ENCODE data around the gene PRKCH. TPM values are rescaled to one million over a fixed set of nuclear protein-coding genes. Genes with fewer than 3 reads are reported as not detected.

PRKCH gene
- total RNA-seq, 4 donors from 2014 or later, result 17.9 to 105 (median 63.5) TPM

- no peak for DNase-seq
- no peak overlapping the region for H3K4me3 ChIP-seq
- H3K27ac ChIP-seq, result peak overlapping the region in 1 of 2 donors; percentile 69
- no peaks in the 10 kb centered on the region for H3K27me3 ChIP-seq
- intact Hi-C loops (cut with DNase I; ENCODE audit: low total_unique reads), result no loop called here
- no peaks in the 10 kb centered on the region for H3K36me3 ChIP-seq
- H3K9me3 ChIP-seq, result no peaks in the 10 kb centered on the region
- H3K4me1 ChIP-seq, result no peaks in the 10 kb centered on the region
- TF ChIP-seq POLR2A (IDR thresholded peaks at IDR 0.05), result no peak
- TF ChIP-seq, protein P1, sequence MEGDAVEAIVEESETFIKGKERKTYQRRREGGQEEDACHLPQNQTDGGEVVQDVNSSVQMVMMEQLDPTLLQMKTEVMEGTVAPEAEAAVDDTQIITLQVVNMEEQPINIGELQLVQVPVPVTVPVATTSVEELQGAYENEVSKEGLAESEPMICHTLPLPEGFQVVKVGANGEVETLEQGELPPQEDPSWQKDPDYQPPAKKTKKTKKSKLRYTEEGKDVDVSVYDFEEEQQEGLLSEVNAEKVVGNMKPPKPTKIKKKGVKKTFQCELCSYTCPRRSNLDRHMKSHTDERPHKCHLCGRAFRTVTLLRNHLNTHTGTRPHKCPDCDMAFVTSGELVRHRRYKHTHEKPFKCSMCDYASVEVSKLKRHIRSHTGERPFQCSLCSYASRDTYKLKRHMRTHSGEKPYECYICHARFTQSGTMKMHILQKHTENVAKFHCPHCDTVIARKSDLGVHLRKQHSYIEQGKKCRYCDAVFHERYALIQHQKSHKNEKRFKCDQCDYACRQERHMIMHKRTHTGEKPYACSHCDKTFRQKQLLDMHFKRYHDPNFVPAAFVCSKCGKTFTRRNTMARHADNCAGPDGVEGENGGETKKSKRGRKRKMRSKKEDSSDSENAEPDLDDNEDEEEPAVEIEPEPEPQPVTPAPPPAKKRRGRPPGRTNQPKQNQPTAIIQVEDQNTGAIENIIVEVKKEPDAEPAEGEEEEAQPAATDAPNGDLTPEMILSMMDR (IDR thresholded peaks at IDR 0.05), result no peak
Observed at GRCh38 chr14:61560323-61560722, 238.9 kb downstream of the PRKCH start.

GRCh38 chr14:61561104-61561503 lies 239.7 kb downstream of the PRKCH start:
- no peak for DNase-seq
- Histone ChIP-seq H3K4me3 (no peak overlapping the region), H3K27me3 (no peaks in the 10 kb centered on the region), H3K4me1 (no peaks in the 10 kb centered on the region), H3K27ac (peak overlapping the region; percentile 44 to 69), H3K36me3 (no peaks in the 10 kb centered on the region), H3K9me3 (no peaks in the 10 kb centered on the region)
- intact Hi-C loops (cut with DNase I; ENCODE audit: low total_unique reads), result no loop called here
- TF ChIP-seq, protein P1 (IDR thresholded peaks at IDR 0.05), result no peak
- TF ChIP-seq POLR2A (IDR thresholded peaks at IDR 0.05), result no peak

GRCh38 chr14:61561657-61562276 lies 240.4 kb downstream of the PRKCH start:
- TF ChIP-seq POLR2A (IDR thresholded peaks at IDR 0.05), result no peak
- TF ChIP-seq, protein P1 (IDR thresholded peaks at IDR 0.05), result peak in 1 of 4 experiments; percentile 8
- H3K4me1 ChIP-seq, result no peaks in the 10 kb centered on the region
- peak; percentile 67 to 80 for DNase-seq
- no peaks in the 10 kb centered on the region for H3K9me3 ChIP-seq
- no peaks in the 10 kb centered on the region for H3K27me3 ChIP-seq
- peak overlapping the region; percentile 44 to 69 for H3K27ac ChIP-seq
- intact Hi-C loops (cut with DNase I; ENCODE audit: low total_unique reads), result no loop called here
- H3K4me3 ChIP-seq, result no peak overlapping the region
- no peaks in the 10 kb centered on the region for H3K36me3 ChIP-seq

DNA sequence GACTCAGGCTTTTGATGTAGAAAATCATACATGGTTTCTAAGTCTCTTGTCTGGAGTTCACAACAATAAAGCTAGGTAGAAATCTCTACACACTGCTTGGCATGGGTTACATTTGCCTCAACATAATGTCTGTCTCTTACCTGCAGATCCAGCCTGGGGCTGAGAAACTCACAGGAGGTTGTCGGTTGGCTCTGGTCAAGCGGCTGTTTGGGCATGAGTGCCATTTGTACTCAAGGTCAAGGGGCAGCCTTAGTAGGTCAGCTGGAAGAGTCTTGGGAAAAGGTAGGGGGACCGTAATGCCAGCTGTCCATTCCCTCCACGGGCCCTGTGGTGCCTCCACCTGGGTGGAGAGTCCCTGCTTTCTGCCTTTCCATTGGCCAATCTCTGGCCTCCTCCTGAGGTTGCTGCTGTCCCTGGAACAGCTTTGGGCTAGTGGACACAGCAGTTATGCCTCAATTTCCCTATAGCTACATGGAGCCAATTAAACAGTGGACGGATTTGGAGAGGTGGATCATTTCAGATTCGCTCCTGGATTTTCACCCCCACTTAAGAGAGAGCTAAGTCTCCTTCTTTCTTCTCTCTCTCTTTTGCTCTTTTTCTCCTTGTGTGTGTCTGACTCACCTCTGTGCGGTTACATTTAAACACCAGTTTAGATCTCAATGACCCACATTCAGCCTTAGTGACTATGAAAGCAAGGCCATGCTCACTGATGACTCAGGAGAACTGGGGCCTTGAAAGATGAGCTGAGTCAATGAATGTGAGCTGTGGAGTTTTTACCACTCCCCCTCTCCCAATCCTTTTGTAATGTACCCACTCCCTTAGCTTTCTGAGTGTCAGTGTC lies 241.2 kb downstream of the PRKCH start:
- H3K4me3 ChIP-seq, result no peak overlapping the region
- H3K27ac ChIP-seq, result peak overlapping the region; percentile 44 to 69
- H3K36me3 ChIP-seq, result no peaks in the 10 kb centered on the region
- no peaks in the 10 kb centered on the region for H3K27me3 ChIP-seq
- no peaks in the 10 kb centered on the region for H3K9me3 ChIP-seq
- DNase-seq, result no peak
- no peak for TF ChIP-seq POLR2A (IDR thresholded peaks at IDR 0.05)
- TF ChIP-seq, protein P1 (IDR thresholded peaks at IDR 0.05), result no peak
- H3K4me1 ChIP-seq, result no peaks in the 10 kb centered on the region
- intact Hi-C loops (cut with DNase I; ENCODE audit: low total_unique reads), result no loop called here

- intact Hi-C loops (cut with DNase I; ENCODE audit: low total_unique reads), result no loop called here
- H3K27me3 ChIP-seq, result no peaks in the 10 kb centered on the region
- no peak overlapping the region for H3K27ac ChIP-seq
- H3K4me1 ChIP-seq, result no peaks in the 10 kb centered on the region
- no peak for DNase-seq
- TF ChIP-seq, protein P1 (IDR thresholded peaks at IDR 0.05), result no peak
- no peak for TF ChIP-seq POLR2A (IDR thresholded peaks at IDR 0.05)
- no peak overlapping the region for H3K4me3 ChIP-seq
- H3K9me3 ChIP-seq, result no peaks in the 10 kb centered on the region
- H3K36me3 ChIP-seq, result no peaks in the 10 kb centered on the region
Observed at GRCh38 chr14:61563162-61563511, 241.8 kb downstream of the PRKCH start.
